Fibroblast of villous mesenchyme (primary cell): ENCODE data around the gene SLC16A12. TPM values are rescaled to one million over a fixed set of nuclear protein-coding genes. Genes with fewer than 3 reads are reported as not detected.

ENCODE experiments used
- DNase-seq: peaks from one replicate; pipeline ENCODE4 v3.0.0-alpha.2; 2010; ENCODE audit warnings: low read depth
- H3K4me3 ChIP-seq: 2 replicates; pipeline ENCODE4 v1.5.1; 2011; ENCODE audit warnings: low read depth, mild to moderate bottlenecking, low read length
- total RNA-seq: library from RNA; depleted of rRNA; stranded (reverse); fragments of >200 nt; gene quantifications from 2 replicates; pipeline ENCODE4 v1.2.3, GENCODE V29; 2012
- TF ChIP-seq, protein P1 (sequence below): IDR thresholded peaks from 2 replicates; pipeline ENCODE4 v1.5.1; 2012; ENCODE audit warnings: low read depth, mild to moderate bottlenecking, low read length; ENCODE audit not compliant: insufficient read depth

Gene SLC16A12
- total RNA-seq, 1 donor: under 0.01 TPM

DNA sequence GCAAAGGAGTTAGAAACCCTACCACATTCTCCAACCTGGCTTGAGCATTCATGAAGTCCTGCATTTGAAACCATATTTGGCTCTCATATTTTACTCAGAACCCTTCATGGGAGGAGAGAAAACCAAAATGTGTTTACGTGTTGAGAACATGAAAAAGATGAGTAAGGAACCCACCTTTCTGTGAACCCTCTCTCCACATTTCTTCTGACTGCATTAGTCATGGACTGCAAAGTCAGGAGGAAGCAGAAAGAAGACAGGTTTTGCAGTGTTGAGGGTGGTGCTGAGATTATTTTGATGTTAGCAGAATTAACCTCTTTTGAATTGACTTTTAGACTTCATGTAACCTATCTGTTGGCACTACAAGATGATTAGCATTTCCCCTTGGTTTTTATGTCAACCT is 152.6 kb downstream of the SLC16A12 start:
- H3K4me3 ChIP-seq: no peak overlapping the region

More for the DNA sequence above, 152.6 kb downstream of the SLC16A12 start:
- TF ChIP-seq, protein P1, sequence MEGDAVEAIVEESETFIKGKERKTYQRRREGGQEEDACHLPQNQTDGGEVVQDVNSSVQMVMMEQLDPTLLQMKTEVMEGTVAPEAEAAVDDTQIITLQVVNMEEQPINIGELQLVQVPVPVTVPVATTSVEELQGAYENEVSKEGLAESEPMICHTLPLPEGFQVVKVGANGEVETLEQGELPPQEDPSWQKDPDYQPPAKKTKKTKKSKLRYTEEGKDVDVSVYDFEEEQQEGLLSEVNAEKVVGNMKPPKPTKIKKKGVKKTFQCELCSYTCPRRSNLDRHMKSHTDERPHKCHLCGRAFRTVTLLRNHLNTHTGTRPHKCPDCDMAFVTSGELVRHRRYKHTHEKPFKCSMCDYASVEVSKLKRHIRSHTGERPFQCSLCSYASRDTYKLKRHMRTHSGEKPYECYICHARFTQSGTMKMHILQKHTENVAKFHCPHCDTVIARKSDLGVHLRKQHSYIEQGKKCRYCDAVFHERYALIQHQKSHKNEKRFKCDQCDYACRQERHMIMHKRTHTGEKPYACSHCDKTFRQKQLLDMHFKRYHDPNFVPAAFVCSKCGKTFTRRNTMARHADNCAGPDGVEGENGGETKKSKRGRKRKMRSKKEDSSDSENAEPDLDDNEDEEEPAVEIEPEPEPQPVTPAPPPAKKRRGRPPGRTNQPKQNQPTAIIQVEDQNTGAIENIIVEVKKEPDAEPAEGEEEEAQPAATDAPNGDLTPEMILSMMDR: no peak
- no peak for DNase-seq

Other genes starting within 250 kb of the SLC16A12 start
- 10.3 and 22.9 TPM in 2 replicates for gene IFIT2, start 233.5 kb downstream of the SLC16A12 start, total RNA-seq
- gene IFIT3, start 207.6 kb downstream of the SLC16A12 start, total RNA-seq: 61.8 and 90.2 TPM in 2 replicates
- under 0.01 TPM in 1 of 2 replicates, not detected in the other for gene IFIT1B, start 157.5 kb downstream of the SLC16A12 start, total RNA-seq
- gene IFIT1, start 143.0 kb downstream of the SLC16A12 start, total RNA-seq: 32.9 and 70.8 TPM in 2 replicates
- 36.7 and 52.7 TPM in 2 replicates for gene IFIT5, start 121.0 kb downstream of the SLC16A12 start, total RNA-seq
- 5.8 and 7.3 TPM in 2 replicates for gene PANK1, start 109.6 kb upstream of the SLC16A12 start, total RNA-seq
- 10.3 and 19.9 TPM in 2 replicates for gene KIF20B, start 166.0 kb upstream of the SLC16A12 start, total RNA-seq